Aorta (tissue), 5 donors: Measurements from ENCODE around the gene ARPIN. TPM values are rescaled to one million over a fixed set of nuclear protein-coding genes. Genes with fewer than 3 reads are reported as not detected.
"Not testable (repeated sequence)": the region's sequence is repeated elsewhere in the genome, so short reads cannot be mapped to it uniquely, and the experiment has no call there.

ENCODE experiments used
- ATAC-seq: fragments of 200-7000 bp; cut with Tn5 transposase; one replicate; pipeline ENCODE4 v1.9.1; 2022; ENCODE audit warnings: moderate library complexity; ENCODE audit not compliant: low FRiP score
- DNase-seq, 2 donors: peaks; one replicate each; pipeline ENCODE4 v3.0.0-alpha.2; 2020
- H3K27ac ChIP-seq, 2 donors: one replicate each; pipeline ENCODE4 v1.5.1; 2013; ENCODE audit warnings: low read length in 2 of 2, mild to moderate bottlenecking in 2 of 2, moderate library complexity in 2 of 2, control low read depth in 1 of 2, inconsistent platforms in 1 of 2, low read depth in 1 of 2
- H3K27me3 ChIP-seq, 2 donors: one replicate each; pipeline ENCODE4 v1.6.1; 2013; ENCODE audit warnings: control low read depth in 1 of 2, low read length in 1 of 2, mild to moderate bottlenecking in 1 of 2, moderate library complexity in 1 of 2; ENCODE audit not compliant: insufficient read depth in 2 of 2, control insufficient read depth in 1 of 2
- H3K36me3 ChIP-seq, 2 donors: one replicate each; pipeline ENCODE4 v1.6.1; 2013; ENCODE audit warnings: control low read depth in 1 of 2, low read length in 1 of 2, mild to moderate bottlenecking in 1 of 2; ENCODE audit not compliant: insufficient read depth in 2 of 2, control insufficient read depth in 1 of 2
- H3K4me1 ChIP-seq, 2 donors: one replicate each; pipeline ENCODE4 v1.6.1; 2013; ENCODE audit warnings: low read length in 2 of 2, control low read depth in 1 of 2, mild to moderate bottlenecking in 1 of 2, moderate library complexity in 1 of 2; ENCODE audit not compliant: insufficient read depth in 2 of 2, control insufficient read depth in 1 of 2
- H3K4me3 ChIP-seq, 2 donors: one replicate each; pipeline ENCODE4 v1.5.1; 2013; ENCODE audit warnings: low read length in 2 of 2, control low read depth in 1 of 2, mild to moderate bottlenecking in 1 of 2
- H3K9me3 ChIP-seq: one replicate; pipeline ENCODE4 v1.6.1; 2013; ENCODE audit warnings: mild to moderate bottlenecking, low read length; ENCODE audit not compliant: control insufficient read depth
- WGBS, 2 donors: extraction: QIAGEN DNeasy Blood & Tissue Kit; methylation state at CpG; one replicate each; pipeline ENCODE4 v1.1.7; 2013; 5-methylcytosine and 5-hydroxymethylcytosine counted together
- intact Hi-C, 2 donors: fragments of 100-400 bp; cut with DNase I; formaldehyde crosslinking; loops; one replicate each; pipeline versions ENCODE4 v1.14.2 to v1.15.0; 2022
- polyA plus RNA-seq, 2 donors: library from polyadenylated mRNA; stranded (reverse); fragments of 200-250 nt; gene quantifications; one replicate each; pipeline ENCODE4 v1.2.3, GENCODE V29; 2013
- total RNA-seq, 2 donors: library from RNA; stranded (reverse); fragmentation: NEBNext Ultra II Directional; extraction: Animal tissue kit (Norgen Biotek cat#: 25700); gene quantifications; one replicate each; pipeline ENCODE4 v1.2.1, GENCODE V29; 2021
- donor health status: healthy with polysubstance abuse.
- donor health status: Bipolar disorder and iron deficiency.
- donor health status: DM: no; HTN: no; CAD: no.
- donor health status: DM: no; HTN: no; CAD: no.
- donor health status: DM: yes; HTN: yes; CAD: no.

ARPIN gene
- total and polyA plus RNA-seq, 4 donors, result 9.8 to 35.4 (median 14.7) TPM

GRCh38 chr15:89877083-89877425 is 35.7 kb downstream of the ARPIN start:
- Histone ChIP-seq H3K27ac (no peak overlapping the region), H3K4me1 (no peaks in the 10 kb centered on the region), H3K9me3 (no peaks in the 10 kb centered on the region), H3K36me3 (no peaks in the 10 kb centered on the region), H3K4me3 (no peak overlapping the region), H3K27me3 (no peaks in the 10 kb centered on the region)
- intact Hi-C loops, result loop anchor here in 1 of 2 donors (10.0 kb wide), 1 partner anchor 232 kb away; no protein-coding TSS in a partner anchor
- no peak for DNase-seq
- ATAC-seq, result no peak
- 79% methylated on average over 2 of the region's 2 CpGs for WGBS, 2 donors

- intact Hi-C loops, result loop anchor here in 1 of 2 donors (10.0 kb wide), 1 partner anchor 232 kb away; no protein-coding TSS in a partner anchor
- H3K4me1 ChIP-seq, result no peaks in the 10 kb centered on the region
- no peak for ATAC-seq
- H3K36me3 ChIP-seq, result no peaks in the 10 kb centered on the region
- H3K9me3 ChIP-seq, result no peaks in the 10 kb centered on the region
- 69 to 79% methylated on average over 4 of the region's 4 CpGs for WGBS, 2 donors
- H3K27me3 ChIP-seq, result no peaks in the 10 kb centered on the region
- no peak overlapping the region for H3K4me3 ChIP-seq
- no peak overlapping the region for H3K27ac ChIP-seq
- DNase-seq, result no peak
Measured at GRCh38 chr15:89876396-89877082, 36.2 kb downstream of the ARPIN start.

GRCh38 chr15:89875741-89876140 is 37.0 kb downstream of the ARPIN start:
- Histone ChIP-seq H3K4me3 (no peak overlapping the region), H3K9me3 (no peaks in the 10 kb centered on the region), H3K4me1 (no peaks in the 10 kb centered on the region), H3K27ac (no peak overlapping the region), H3K27me3 (no peaks in the 10 kb centered on the region), H3K36me3 (no peaks in the 10 kb centered on the region)
- intact Hi-C loops, result loop anchor here (1.0 to 10.0 kb wide), 3 partner anchors 115 to 231 kb away; no protein-coding TSS in a partner anchor
- ATAC-seq, result no peak
- WGBS, 2 donors, result 89 to 94% methylated on average over 6 of the region's 6 CpGs
- no peak for DNase-seq

GRCh38 chr15:89874926-89875564 is 37.7 kb downstream of the ARPIN start:
- Histone ChIP-seq H3K9me3 (no peaks in the 10 kb centered on the region), H3K27ac (no peak overlapping the region), H3K27me3 (no peaks in the 10 kb centered on the region), H3K4me3 (no peak overlapping the region), H3K36me3 (no peaks in the 10 kb centered on the region), H3K4me1 (no peaks in the 10 kb centered on the region)
- ATAC-seq (peak; percentile 91), DNase-seq (peak; percentile 88 to 94)
- 23 to 26% methylated on average over 10 of the region's 10 CpGs for whole genome bisulfite sequencing, 2 donors
- intact Hi-C loops, result loop anchor here (1.0 to 10.0 kb wide), 3 partner anchors 114 to 230 kb away; no protein-coding TSS in a partner anchor

- H3K27me3 ChIP-seq, result no peaks in the 10 kb centered on the region
- H3K27ac ChIP-seq, result no peak overlapping the region
- no peak overlapping the region for H3K4me3 ChIP-seq
- ATAC-seq (no peak), DNase-seq (no peak)
- intact Hi-C loops, result loop anchor here in 1 of 2 donors (10.0 kb wide), 1 partner anchor 226 kb away; no protein-coding TSS in a partner anchor
- no peaks in the 10 kb centered on the region for H3K9me3 ChIP-seq
- WGBS, 2 donors, result 82 to 83% methylated on average over 4 of the region's 4 CpGs
- no peaks in the 10 kb centered on the region for H3K4me1 ChIP-seq
- no peaks in the 10 kb centered on the region for H3K36me3 ChIP-seq
Measured at GRCh38 chr15:89870688-89871288, 42.0 kb downstream of the ARPIN start.

GRCh38 chr15:89870006-89870405 is 42.7 kb downstream of the ARPIN start:
- H3K4me3 ChIP-seq, result no peak overlapping the region
- ATAC-seq (no peak), DNase-seq (no peak)
- no peak overlapping the region for H3K27ac ChIP-seq
- H3K9me3 ChIP-seq, result no peaks in the 10 kb centered on the region
- WGBS, 2 donors, result 88 to 91% methylated on average over 5 of the region's 5 CpGs
- H3K36me3 ChIP-seq, result no peaks in the 10 kb centered on the region
- H3K4me1 ChIP-seq, result no peaks in the 10 kb centered on the region
- intact Hi-C loops, result loop anchor here in 1 of 2 donors (10.0 kb wide), 1 partner anchor 225 kb away; no protein-coding TSS in a partner anchor
- H3K27me3 ChIP-seq, result no peaks in the 10 kb centered on the region

GRCh38 chr15:89869490-89869889 is 43.3 kb downstream of the ARPIN start:
- H3K4me3 ChIP-seq, DNase-seq, ATAC-seq, H3K27me3 ChIP-seq, H3K27ac ChIP-seq, H3K9me3 ChIP-seq, H3K4me1 ChIP-seq, H3K36me3 ChIP-seq, intact Hi-C loops: not testable (repeated sequence)
- 95 to 97% methylated on average over 9 of the region's 9 CpGs for WGBS, 2 donors

GRCh38 chr15:89864958-89865739 is 47.6 kb downstream of the ARPIN start:
- WGBS, 2 donors, result 70 to 74% methylated on average over 3 of the region's 3 CpGs
- H3K27me3 ChIP-seq, result no peaks in the 10 kb centered on the region
- no peak for DNase-seq
- intact Hi-C loops, result no loop called here
- no peak overlapping the region for H3K4me3 ChIP-seq
- no peaks in the 10 kb centered on the region for H3K4me1 ChIP-seq
- peaks cover 1 to 5% of the 10 kb centered on the region in 2 donors for H3K36me3 ChIP-seq
- no peak overlapping the region for H3K27ac ChIP-seq
- no peaks in the 10 kb centered on the region for H3K9me3 ChIP-seq
- no peak for ATAC-seq
